T1000 (cell line): ENCODE data around the gene APBA2.
"Not testable (repeated sequence)": the region's sequence is repeated elsewhere in the genome, so short reads cannot be mapped to it uniquely, and the experiment has no call there.

Experiments used
- DNase-seq: peaks from one replicate; lab custom pipeline; 2025; ENCODE audit warnings: mixed read lengths; lab: John Stamatoyannopoulos, UW

The APBA2 gene

GRCh38 chr15:28885630-28886430 lies at the start of gene APBA2:
Gene APBA2, plus strand, starts transcription at chr15:28885974. Its CDS starts 167,911 bp downstream, at chr15:29053885.
- DNase-seq, result no peak

GRCh38 chr15:28840285-28840684 lies 45.5 kb upstream of the APBA2 start:
- not testable (repeated sequence) for DNase-seq

- DNase-seq, result not testable (repeated sequence)
Measured at GRCh38 chr15:28842210-28842609, 43.6 kb upstream of the APBA2 start.

GRCh38 chr15:28843520-28843919 lies 42.3 kb upstream of the APBA2 start:
- DNase-seq, result not testable (repeated sequence)

- not testable (repeated sequence) for DNase-seq
Measured at GRCh38 chr15:28844147-28844546, 41.6 kb upstream of the APBA2 start.

GRCh38 chr15:28847247-28847646 lies 38.5 kb upstream of the APBA2 start:
- not testable (repeated sequence) for DNase-seq

GRCh38 chr15:28847959-28848358 lies 37.8 kb upstream of the APBA2 start:
- DNase-seq, result not testable (repeated sequence)

GRCh38 chr15:28848521-28848920 lies 37.3 kb upstream of the APBA2 start, which contains the start of gene GOLGA6L7:
Gene GOLGA6L7, minus strand, starts transcription at chr15:28848644. Its CDS starts 95 bp downstream, at chr15:28848549.
- DNase-seq, result not testable (repeated sequence)

GRCh38 chr15:28849271-28849670 lies 36.5 kb upstream of the APBA2 start:
- not testable (repeated sequence) for DNase-seq

- not testable (repeated sequence) for DNase-seq
Measured at GRCh38 chr15:28849766-28850165, 36.0 kb upstream of the APBA2 start.

GRCh38 chr15:28853654-28854053 lies 32.1 kb upstream of the APBA2 start:
- DNase-seq, result not testable (repeated sequence)

GRCh38 chr15:28854578-28854977 lies 31.2 kb upstream of the APBA2 start:
- DNase-seq, result not testable (repeated sequence)

- DNase-seq, result no peak
Measured at GRCh38 chr15:28861031-28861534, 24.7 kb upstream of the APBA2 start.

- DNase-seq, result not testable (repeated sequence)
Measured at GRCh38 chr15:28861589-28862293, 24.0 kb upstream of the APBA2 start.

GRCh38 chr15:28868744-28869345 lies 16.9 kb upstream of the APBA2 start:
- DNase-seq, result no peak

GRCh38 chr15:28871168-28871567 lies 14.6 kb upstream of the APBA2 start:
- DNase-seq, result no peak

GRCh38 chr15:28873006-28873405 lies 12.8 kb upstream of the APBA2 start:
- no peak for DNase-seq

GRCh38 chr15:28873585-28874190 lies 12.1 kb upstream of the APBA2 start:
- DNase-seq, result no peak

GRCh38 chr15:28875461-28876000 lies 10.2 kb upstream of the APBA2 start:
- DNase-seq, result no peak

GRCh38 chr15:28876131-28876844 lies 9.5 kb upstream of the APBA2 start:
- DNase-seq, result no peak

GRCh38 chr15:28876845-28877185 lies 9.0 kb upstream of the APBA2 start:
- no peak for DNase-seq
